Measurements from ENCODE around the gene MBD3.

- TF ChIP-seq SUZ12 (IDR thresholded peaks at IDR 0.05; ENCODE audit: extremely low read depth, insufficient read depth, insufficient read length) (no peak), YY1 (IDR thresholded peaks at IDR 0.05; ENCODE audit: insufficient read depth, insufficient read length) (no peak)
Observed at GRCh38 chr19:1591421-1592023, 1.1 kb downstream of the MBD3 start.
